GM12872 (cell line): ENCODE measurements around the gene MARVELD1.

Experiments used
- TF ChIP-seq, protein P1 (sequence below): IDR thresholded peaks from 3 replicates; pipeline ENCODE4 v1.5.1; 2011; ENCODE audit warnings: low read depth, mild to moderate bottlenecking, low read length, moderate library complexity; ENCODE audit not compliant: insufficient read depth

Gene MARVELD1

GRCh38 chr10:97763411-97763810 is 49.9 kb downstream of the MARVELD1 start:
- TF ChIP-seq, protein P1, sequence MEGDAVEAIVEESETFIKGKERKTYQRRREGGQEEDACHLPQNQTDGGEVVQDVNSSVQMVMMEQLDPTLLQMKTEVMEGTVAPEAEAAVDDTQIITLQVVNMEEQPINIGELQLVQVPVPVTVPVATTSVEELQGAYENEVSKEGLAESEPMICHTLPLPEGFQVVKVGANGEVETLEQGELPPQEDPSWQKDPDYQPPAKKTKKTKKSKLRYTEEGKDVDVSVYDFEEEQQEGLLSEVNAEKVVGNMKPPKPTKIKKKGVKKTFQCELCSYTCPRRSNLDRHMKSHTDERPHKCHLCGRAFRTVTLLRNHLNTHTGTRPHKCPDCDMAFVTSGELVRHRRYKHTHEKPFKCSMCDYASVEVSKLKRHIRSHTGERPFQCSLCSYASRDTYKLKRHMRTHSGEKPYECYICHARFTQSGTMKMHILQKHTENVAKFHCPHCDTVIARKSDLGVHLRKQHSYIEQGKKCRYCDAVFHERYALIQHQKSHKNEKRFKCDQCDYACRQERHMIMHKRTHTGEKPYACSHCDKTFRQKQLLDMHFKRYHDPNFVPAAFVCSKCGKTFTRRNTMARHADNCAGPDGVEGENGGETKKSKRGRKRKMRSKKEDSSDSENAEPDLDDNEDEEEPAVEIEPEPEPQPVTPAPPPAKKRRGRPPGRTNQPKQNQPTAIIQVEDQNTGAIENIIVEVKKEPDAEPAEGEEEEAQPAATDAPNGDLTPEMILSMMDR = no peak

- TF ChIP-seq, protein P1 = no peak
Measured at GRCh38 chr10:97763947-97764346, 50.4 kb downstream of the MARVELD1 start.

DNA sequence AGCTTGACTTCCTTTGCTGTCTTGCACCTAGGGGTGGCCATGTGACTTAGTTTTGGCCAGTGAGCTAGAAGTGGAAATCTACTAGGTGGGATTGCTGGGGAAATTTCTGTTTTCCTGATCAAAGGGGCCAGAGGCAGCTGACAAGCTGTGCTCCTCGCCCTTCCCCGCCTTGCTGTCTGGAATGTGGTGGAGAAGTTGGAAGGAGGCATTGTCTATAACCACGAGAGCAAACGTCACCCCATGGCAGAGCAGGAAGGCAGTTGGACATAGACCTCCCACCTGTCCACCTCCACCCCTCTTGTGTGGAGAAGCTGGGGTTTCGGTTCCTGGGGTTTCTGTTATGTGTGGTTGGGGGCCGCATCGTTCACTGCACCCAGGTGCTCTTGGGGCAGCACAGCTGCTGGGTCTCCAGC is 51.0 kb downstream of the MARVELD1 start:
- TF ChIP-seq, protein P1 = no peak

DNA sequence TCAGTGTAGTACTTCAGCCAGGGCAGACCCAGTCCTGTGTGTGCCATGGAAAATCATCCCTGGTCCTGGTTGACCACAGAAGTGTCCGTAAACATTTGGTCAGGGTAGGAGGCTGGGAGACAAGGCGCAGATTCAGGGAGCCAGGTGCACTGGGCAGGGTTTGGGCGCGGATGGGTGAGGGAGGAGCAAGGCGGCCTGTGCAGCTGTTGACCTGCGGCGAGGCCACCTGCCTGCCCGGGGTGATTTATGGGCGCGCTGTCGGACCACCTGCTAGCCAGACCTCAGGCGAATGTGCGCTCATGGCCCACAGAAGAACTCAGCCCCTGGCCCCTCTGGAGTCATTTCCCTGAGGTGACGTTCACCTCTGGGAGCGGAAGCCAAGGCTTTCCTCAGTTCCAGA is 51.7 kb downstream of the MARVELD1 start:
- TF ChIP-seq, protein P1 = no peak

DNA sequence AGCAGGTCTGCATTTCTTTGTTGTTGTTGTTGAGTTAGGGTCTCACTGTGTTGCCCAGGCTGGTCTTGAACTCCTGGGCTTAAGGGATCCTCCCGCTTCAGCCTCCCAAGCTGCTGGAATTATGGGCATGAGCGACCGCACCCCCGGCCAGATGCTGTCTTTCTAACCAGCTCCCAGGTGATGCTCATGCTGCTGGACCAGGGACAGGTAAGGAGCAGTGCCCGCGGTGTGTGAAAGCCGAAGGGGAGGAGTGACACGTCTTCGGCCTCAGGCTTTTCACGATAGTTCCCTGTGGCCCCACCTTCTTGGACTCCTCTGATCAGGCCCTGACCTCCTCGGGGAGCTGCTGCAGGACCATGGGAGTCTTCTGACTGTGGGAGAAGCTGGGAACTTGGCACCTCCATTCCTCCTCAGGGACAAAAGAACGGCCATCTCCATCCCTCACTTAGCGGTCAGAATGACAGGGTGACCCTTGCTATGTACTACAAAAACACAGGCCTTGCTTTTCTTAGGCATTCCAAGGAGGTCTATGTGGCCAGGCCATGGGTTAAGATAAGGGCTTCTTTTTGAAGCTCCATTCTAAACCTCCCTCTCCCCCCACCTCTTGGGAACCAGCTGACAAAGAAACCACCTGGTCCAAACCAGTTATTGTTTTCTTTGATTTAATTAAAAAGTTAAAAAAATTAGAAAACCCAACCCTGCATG is 52.7 kb downstream of the MARVELD1 start:
- TF ChIP-seq, protein P1 = no peak

DNA sequence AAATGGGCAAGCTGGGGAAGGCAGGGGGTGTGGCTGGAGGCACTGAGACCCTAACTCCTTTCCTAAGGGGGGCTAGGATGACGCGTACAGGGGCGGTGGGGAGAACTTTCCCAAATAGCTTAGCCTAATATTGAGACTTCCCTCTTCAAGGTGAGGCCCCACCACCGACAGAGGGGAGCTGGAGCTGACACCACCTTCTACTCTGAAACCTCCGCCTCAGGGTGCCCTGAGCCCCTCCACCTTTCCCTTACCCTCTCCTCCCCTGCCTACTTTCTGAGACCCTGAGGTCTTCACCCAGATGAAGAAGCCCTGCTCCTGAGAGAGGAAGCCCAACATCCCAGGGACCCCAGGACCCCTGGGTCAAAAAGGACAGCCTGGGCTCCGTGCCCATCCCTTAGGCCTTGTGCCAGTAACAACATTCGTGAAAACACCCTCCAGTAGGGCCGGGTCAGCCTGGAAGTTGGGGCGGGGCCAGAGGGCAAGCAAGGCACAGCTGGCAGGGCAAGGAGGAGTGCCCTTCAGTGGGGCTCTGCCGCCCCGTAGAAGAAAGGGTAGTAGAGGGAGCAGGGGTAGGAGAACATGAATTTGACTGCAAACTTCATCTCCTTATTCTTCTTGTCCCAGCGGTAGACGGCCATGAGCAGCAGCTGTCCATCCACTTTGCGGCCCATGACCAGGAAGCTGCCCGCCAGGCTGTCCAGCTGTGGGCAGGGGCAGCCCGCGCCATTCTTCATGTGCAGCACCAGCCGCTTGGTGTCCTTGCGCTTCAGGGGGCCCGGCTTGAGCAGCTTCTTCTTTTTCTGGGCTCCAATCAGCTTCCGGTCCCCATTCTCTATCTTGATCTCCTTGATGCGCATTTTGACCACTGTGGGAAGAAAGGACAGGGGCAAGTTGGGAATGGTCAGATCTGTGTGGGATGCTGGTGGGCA is 53.7 kb downstream of the MARVELD1 start:
- TF ChIP-seq, protein P1 = no peak
